CD4-positive, alpha-beta T cell (primary cell): ENCODE measurements around the gene SACM1L. TPM values are rescaled to one million over a fixed set of nuclear protein-coding genes. Genes with fewer than 3 reads are reported as not detected.

Experiments used
- ATAC-seq: fragments of 200-7000 bp; cut with Tn5 transposase; one replicate; pipeline ENCODE4 v1.10.0; 2022; ENCODE audit warnings: mild to moderate bottlenecking; ENCODE audit not compliant: poor library complexity
- CTCF ChIA-PET: fragments of 350-600 bp; sonication (Branson Sonifier 250); formaldehyde crosslinking; loops from one replicate; lab custom pipeline; 2021; ENCODE audit warnings: antibody characterized with exemption, inconsistent platforms; lab: Charles Lee
- POLR2A ChIA-PET: fragments of 350-600 bp; sonication (Branson Sonifier 250); formaldehyde crosslinking; loops from one replicate; lab custom pipeline; 2021; ENCODE audit warnings: antibody characterized with exemption, inconsistent platforms; lab: Charles Lee
- DNase-seq, 14 experiments: peaks; one replicate each; pipeline ENCODE4 v3.0.0-alpha.2; 2013 to 2020; ENCODE audit warnings: mixed read lengths in 2 of 14
- H3K27ac ChIP-seq, 2 donors: one replicate each; pipeline versions ENCODE4 v1.5.1 to v1.7.0; 2013; ENCODE audit warnings: low read length in 2 of 2, low read depth in 1 of 2, mild to moderate bottlenecking in 1 of 2
- H3K27me3 ChIP-seq, 2 experiments: 1 replicate in 1 of 2; 2 replicates in 1 of 2; pipeline versions ENCODE4 v1.6.1 to v1.7.0; 2013; ENCODE audit warnings: low read length in 2 of 2, control low read depth in 1 of 2, mild to moderate bottlenecking in 1 of 2, moderate library complexity in 1 of 2; ENCODE audit not compliant: insufficient read depth in 2 of 2, control insufficient read depth in 1 of 2
- H3K36me3 ChIP-seq: one replicate; pipeline ENCODE4 v1.6.1; 2013; ENCODE audit warnings: low read length, control low read depth; ENCODE audit not compliant: insufficient read depth
- H3K4me1 ChIP-seq: one replicate; pipeline ENCODE4 v1.6.1; 2013; ENCODE audit warnings: low read length, control low read depth; ENCODE audit not compliant: insufficient read depth
- H3K4me3 ChIP-seq: one replicate; pipeline ENCODE4 v1.5.1; 2013; ENCODE audit warnings: mild to moderate bottlenecking, low read length, moderate library complexity
- H3K9me3 ChIP-seq, 2 experiments: 1 replicate in 1 of 2; 2 replicates in 1 of 2; pipeline versions ENCODE4 v1.6.1 to v1.7.0; 2013; ENCODE audit warnings: low read length in 2 of 2, mild to moderate bottlenecking in 2 of 2, control low read depth in 1 of 2, moderate library complexity in 1 of 2; ENCODE audit not compliant: control insufficient read depth in 1 of 2, insufficient read depth in 1 of 2
- H3K27ac Mint-ChIP-seq: one replicate; pipeline ENCODE4 v1.8.0; 2020; ENCODE audit warnings: mixed read lengths
- H3K27me3 Mint-ChIP-seq: one replicate; pipeline ENCODE4 v1.8.0; 2021; ENCODE audit warnings: mixed read lengths
- H3K36me3 Mint-ChIP-seq: one replicate; pipeline ENCODE4 v1.8.0; 2021; ENCODE audit warnings: low read depth, mixed read lengths
- H3K4me1 Mint-ChIP-seq: one replicate; pipeline ENCODE4 v1.8.0; 2021; ENCODE audit warnings: low read depth, mixed read lengths
- H3K4me3 Mint-ChIP-seq: one replicate; pipeline ENCODE4 v1.8.0; 2020; ENCODE audit warnings: mild to moderate bottlenecking, mixed read lengths
- H3K9me3 Mint-ChIP-seq: one replicate; pipeline ENCODE4 v1.8.0; 2020; ENCODE audit warnings: mixed read lengths
- intact Hi-C, 2 experiments: fragments of 100-400 bp; cut with DNase I in 1 of 2; cut with micrococcal nuclease in 1 of 2; formaldehyde crosslinking; loops; one replicate each; pipeline versions ENCODE4 v1.15.1 to v1.9.0; 2023 to 2025; cut with DNase I, micrococcal nuclease
- total RNA-seq, 174 experiments: library from RNA in 2 of 174; stranded (reverse) in 2 of 174; gene quantifications; one replicate each; pipeline ENCODE4 v1.2.3 and lab custom pipeline; 2021 to 2026
- TF ChIP-seq, protein P1 (sequence below): fragments of 200-600 bp; IDR thresholded peaks from one replicate; pipeline ENCODE4 v1.8.0; 2022; ENCODE audit warnings: antibody characterized with exemption, mild to moderate bottlenecking

The SACM1L gene
- total RNA-seq, 2 experiments from 2014 or later = 41.9 to 44.3 TPM

DNA sequence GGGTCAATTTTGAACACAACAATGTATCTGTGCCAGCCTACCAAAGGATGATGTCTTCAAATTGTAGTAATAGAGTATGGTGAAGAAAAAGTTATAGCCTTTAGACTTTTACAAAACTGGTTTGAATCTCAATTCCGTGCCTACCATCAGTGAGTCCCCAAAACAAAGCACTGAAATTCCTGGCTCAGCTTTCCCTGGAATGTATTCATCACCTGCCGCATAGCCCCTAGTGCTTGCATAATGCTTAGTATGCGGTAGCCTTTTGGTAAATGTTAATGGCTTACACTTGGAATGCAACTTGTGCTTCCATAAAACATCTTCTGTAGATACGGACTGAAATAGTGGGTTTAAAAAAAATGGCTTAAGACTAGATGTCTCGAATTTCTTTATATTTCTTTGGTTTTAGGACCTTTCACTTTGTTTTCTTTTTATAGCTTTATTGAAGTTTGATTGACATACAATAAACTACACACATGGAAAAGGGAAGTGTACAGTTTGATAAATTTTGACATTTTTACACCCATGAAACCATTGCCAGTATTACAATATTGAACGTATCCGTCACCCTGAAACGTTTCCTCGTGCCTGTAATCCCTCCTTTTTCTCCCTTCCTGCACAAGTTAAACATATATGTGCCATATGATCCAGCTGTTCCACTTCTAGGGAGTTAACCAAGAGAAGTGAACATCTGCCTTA is 12.1 kb downstream of the SACM1L start:
- no peaks in the 10 kb centered on the region for H3K9me3 ChIP-seq
- CTCF ChIA-PET = interaction anchor here (1.1 kb wide), 2 partner anchors 41 to 44 kb away, joined by 3 read pairs; no protein-coding TSS in a partner anchor
- no peak overlapping the region for H3K27ac Mint-ChIP-seq
- no peak overlapping the region for H3K4me3 ChIP-seq
- H3K4me1 ChIP-seq = peaks cover 15% of the 10 kb centered on the region
- H3K9me3 Mint-ChIP-seq = no peaks in the 10 kb centered on the region
- no peak for DNase-seq
- H3K4me3 Mint-ChIP-seq = no peak overlapping the region
- H3K4me1 Mint-ChIP-seq = peaks cover 71% of the 10 kb centered on the region
- H3K36me3 ChIP-seq = peaks cover 35% of the 10 kb centered on the region
- no peaks in the 10 kb centered on the region for H3K27me3 Mint-ChIP-seq
- H3K27ac ChIP-seq = no peak overlapping the region
- no peaks in the 10 kb centered on the region for H3K27me3 ChIP-seq
- intact Hi-C loops = no loop called here
- POLR2A ChIA-PET = no interaction called here
- no peak for ATAC-seq
- TF ChIP-seq, protein P1, sequence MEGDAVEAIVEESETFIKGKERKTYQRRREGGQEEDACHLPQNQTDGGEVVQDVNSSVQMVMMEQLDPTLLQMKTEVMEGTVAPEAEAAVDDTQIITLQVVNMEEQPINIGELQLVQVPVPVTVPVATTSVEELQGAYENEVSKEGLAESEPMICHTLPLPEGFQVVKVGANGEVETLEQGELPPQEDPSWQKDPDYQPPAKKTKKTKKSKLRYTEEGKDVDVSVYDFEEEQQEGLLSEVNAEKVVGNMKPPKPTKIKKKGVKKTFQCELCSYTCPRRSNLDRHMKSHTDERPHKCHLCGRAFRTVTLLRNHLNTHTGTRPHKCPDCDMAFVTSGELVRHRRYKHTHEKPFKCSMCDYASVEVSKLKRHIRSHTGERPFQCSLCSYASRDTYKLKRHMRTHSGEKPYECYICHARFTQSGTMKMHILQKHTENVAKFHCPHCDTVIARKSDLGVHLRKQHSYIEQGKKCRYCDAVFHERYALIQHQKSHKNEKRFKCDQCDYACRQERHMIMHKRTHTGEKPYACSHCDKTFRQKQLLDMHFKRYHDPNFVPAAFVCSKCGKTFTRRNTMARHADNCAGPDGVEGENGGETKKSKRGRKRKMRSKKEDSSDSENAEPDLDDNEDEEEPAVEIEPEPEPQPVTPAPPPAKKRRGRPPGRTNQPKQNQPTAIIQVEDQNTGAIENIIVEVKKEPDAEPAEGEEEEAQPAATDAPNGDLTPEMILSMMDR = no peak
- H3K36me3 Mint-ChIP-seq = peaks cover 70% of the 10 kb centered on the region

DNA sequence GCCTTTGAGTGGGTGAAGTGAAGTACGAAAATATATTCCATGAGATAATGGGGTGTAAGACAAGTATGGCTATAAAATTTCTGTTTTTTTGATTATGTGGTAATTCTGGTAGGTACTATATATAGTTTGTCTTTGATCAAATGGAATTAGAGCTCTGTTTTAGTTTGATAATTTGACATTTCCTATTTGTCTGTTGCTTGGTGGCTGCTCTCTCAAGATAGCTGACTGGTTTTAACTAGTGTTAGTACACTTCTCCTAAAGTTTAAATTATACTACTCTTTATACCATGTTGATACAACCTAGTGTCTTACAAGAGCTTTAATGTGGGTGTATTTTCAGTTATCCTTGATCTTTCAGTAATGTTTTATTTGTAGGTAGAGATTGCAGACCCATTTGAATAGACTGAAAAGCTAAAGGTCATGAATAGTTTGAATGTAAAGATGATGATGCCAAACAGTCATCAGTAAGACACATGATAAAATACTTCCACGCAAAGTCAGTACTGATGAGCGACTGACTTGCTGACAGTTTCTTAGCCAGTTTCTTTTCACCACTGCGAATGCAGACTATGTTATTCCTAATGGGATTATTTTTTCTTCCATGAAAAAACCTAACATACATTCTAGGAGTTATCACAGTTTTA is 15.2 kb downstream of the SACM1L start:
- Histone ChIP-seq H3K27me3 (no peaks in the 10 kb centered on the region), H3K36me3 (peaks cover 63% of the 10 kb centered on the region), H3K4me1 (peaks cover 4% of the 10 kb centered on the region), H3K4me3 (no peak overlapping the region), H3K27ac (no peak overlapping the region), H3K9me3 (no peaks in the 10 kb centered on the region)
- intact Hi-C loops = no loop called here
- H3K27me3 Mint-ChIP-seq = no peaks in the 10 kb centered on the region
- H3K4me3 Mint-ChIP-seq = no peak overlapping the region
- DNase-seq = no peak
- no peak overlapping the region for H3K27ac Mint-ChIP-seq
- POLR2A ChIA-PET = interaction anchor here (1.7 to 3.0 kb wide), 2 partner anchors 10 to 15 kb away, joined by 5 to 11 read pairs; partner anchors contain the start of gene SACM1L
- peaks cover 53% of the 10 kb centered on the region for H3K4me1 Mint-ChIP-seq
- H3K9me3 Mint-ChIP-seq = no peaks in the 10 kb centered on the region
- CTCF ChIA-PET = interaction anchor here (1.0 to 2.2 kb wide), 5 partner anchors 9 to 50 kb away, joined by 3 to 11 read pairs (median 5); no protein-coding TSS in a partner anchor
- TF ChIP-seq, protein P1 = no peak
- H3K36me3 Mint-ChIP-seq = peaks cover 79% of the 10 kb centered on the region
- ATAC-seq = no peak

DNA sequence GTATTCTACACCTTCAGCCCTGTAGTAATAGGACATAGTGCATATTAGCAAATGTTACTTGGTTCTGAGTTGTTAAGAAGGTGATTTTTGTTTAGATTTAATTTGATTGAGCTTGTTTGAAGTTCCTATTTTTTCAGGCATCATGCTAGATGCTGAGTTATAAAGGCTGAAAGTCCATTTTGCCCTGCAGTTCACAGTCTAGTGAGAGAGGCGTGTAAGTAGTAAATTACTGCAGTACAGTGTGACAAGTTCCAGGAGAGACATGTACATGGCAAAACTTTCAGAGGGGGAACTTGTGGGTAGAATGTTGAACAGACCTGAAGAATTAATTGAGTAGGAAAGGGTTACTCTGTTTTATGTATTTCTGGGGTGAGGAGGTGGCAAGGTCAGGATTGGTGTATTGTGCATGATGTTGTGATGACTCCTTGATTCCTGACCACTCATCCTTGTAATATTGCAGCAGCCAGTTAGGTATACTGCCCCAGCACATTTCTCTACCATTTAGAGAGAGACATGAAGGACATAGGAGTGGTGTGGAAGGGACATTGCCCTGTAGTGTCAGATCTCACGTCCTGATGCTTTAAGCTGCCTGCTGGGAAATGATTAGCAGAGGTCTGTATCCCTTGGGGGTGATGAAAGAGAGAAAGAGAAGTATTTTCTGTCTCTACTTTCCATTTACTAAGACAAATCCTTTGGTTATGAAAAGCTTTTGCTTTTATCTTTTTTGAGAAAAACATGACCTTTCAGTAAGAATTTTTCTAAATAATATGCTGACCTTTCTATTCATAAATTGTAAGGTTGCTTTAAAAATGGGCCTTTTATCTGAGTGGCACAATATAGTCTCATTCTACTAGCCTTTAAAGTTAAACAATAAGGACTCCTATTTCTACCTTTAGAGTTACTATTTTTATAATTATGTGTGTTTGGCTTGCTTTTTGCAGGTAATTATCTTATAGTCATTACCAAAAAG is 16.9 kb downstream of the SACM1L start:
- ATAC-seq (no peak), DNase-seq (no peak)
- peaks cover 43% of the 10 kb centered on the region for H3K4me1 Mint-ChIP-seq
- no peaks in the 10 kb centered on the region for H3K4me1 ChIP-seq
- H3K27ac Mint-ChIP-seq = peak overlapping the region; percentile 48
- no peaks in the 10 kb centered on the region for H3K27me3 ChIP-seq
- ChIA-PET CTCF (interaction anchor here (1.7 to 1.8 kb wide), 2 partner anchors 16 to 46 kb away, joined by 5 to 8 read pairs; no protein-coding TSS in a partner anchor), POLR2A (no interaction called here)
- H3K9me3 ChIP-seq = no peaks in the 10 kb centered on the region
- no peak overlapping the region for H3K4me3 Mint-ChIP-seq
- TF ChIP-seq, protein P1 = no peak
- intact Hi-C loops = no loop called here
- no peaks in the 10 kb centered on the region for H3K9me3 Mint-ChIP-seq
- no peak overlapping the region for H3K4me3 ChIP-seq
- peaks cover 81% of the 10 kb centered on the region for H3K36me3 Mint-ChIP-seq
- no peak overlapping the region for H3K27ac ChIP-seq
- H3K27me3 Mint-ChIP-seq = no peaks in the 10 kb centered on the region
- H3K36me3 ChIP-seq = peaks cover 75% of the 10 kb centered on the region
